ENCODE results near the gene PLCD1. TPM values are rescaled to one million over a fixed set of nuclear protein-coding genes. Genes with fewer than 3 reads are reported as not detected.
A peak's percentile ranks its signal among the peaks of the same experiment; 100 is the strongest.
"Not testable (repeated sequence)": the region's sequence is repeated elsewhere in the genome, so short reads cannot be mapped to it uniquely, and the experiment has no call there.

PLCD1 gene
- total RNA-seq, 1 experiment from 2014 or later, result 7.9 TPM

DNA sequence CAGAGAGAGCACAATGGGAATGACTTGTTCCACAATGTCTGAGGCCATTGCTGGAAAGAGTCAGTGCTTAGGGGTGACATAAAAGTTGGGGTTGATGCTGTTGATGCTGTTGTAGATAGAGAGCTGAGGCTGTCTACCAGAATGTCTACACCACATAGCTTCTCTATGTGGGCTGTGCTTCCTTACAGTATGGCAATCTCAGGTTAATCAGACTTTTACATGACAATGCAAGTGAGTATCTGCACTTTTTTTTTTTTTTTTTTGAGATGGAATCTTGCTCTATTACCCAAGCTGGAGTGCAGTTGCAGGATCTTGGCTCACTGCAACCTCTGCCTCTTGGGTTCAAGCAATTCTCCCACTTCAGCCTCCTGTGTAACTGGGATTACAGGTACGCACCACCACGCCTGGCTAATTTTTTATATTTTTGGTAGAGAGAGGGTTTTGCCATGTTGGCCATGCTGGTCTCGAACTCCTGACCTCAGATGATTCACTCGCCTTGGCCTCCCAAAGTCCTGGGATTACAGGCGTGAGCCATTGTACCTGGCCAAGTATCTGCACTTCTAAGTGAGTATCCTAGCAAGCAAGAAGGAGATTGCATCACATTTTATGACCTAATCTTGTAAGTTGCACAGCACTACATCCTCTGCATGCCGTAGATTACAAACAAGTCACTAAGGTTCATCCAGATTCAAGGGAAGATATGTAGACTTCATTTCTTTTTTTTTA, 38.2 kb upstream of the PLCD1 start:
- DNase-seq, result no peak
- peaks cover 3% of the 10 kb centered on the region; the same call in 1 of the 2 replicates for H3K9me3 ChIP-seq
- Mint-ChIP-seq H3K36me3 (ENCODE audit: insufficient read depth, unreplicated experiment) (no peaks in the 10 kb centered on the region), H3K4me1 (ENCODE audit: low read depth, unreplicated experiment) (no peaks in the 10 kb centered on the region), H3K4me3 (ENCODE audit: unreplicated experiment) (no peak overlapping the region), H3K27me3 (ENCODE audit: insufficient read depth, unreplicated experiment) (no peaks in the 10 kb centered on the region), H3K27ac (ENCODE audit: unreplicated experiment) (no peak overlapping the region), H3K9me3 (ENCODE audit: unreplicated experiment) (peaks cover 15% of the 10 kb centered on the region)
- no peaks in the 10 kb centered on the region for H3K36me3 ChIP-seq (ENCODE audit: control insufficient read depth, insufficient read depth, low read length)
- POLR2A ChIA-PET, result no interaction called here
- intact Hi-C loops (cut with micrococcal nuclease; ENCODE audit: unreplicated experiment), result no loop called here
- no peaks in the 10 kb centered on the region for H3K27me3 ChIP-seq (replicated peaks; ENCODE audit: control insufficient read depth, insufficient read depth, low read length)
- TSS peak; percentile 74 for BruUV-seq (replicated peaks)
- CTCF ChIA-PET, result no interaction called here
- no peaks in the 10 kb centered on the region for H3K4me1 ChIP-seq
- H3K4me3 ChIP-seq (ENCODE audit: low read depth, low read length), result no peak overlapping the region
- TF ChIP-seq, protein P1, sequence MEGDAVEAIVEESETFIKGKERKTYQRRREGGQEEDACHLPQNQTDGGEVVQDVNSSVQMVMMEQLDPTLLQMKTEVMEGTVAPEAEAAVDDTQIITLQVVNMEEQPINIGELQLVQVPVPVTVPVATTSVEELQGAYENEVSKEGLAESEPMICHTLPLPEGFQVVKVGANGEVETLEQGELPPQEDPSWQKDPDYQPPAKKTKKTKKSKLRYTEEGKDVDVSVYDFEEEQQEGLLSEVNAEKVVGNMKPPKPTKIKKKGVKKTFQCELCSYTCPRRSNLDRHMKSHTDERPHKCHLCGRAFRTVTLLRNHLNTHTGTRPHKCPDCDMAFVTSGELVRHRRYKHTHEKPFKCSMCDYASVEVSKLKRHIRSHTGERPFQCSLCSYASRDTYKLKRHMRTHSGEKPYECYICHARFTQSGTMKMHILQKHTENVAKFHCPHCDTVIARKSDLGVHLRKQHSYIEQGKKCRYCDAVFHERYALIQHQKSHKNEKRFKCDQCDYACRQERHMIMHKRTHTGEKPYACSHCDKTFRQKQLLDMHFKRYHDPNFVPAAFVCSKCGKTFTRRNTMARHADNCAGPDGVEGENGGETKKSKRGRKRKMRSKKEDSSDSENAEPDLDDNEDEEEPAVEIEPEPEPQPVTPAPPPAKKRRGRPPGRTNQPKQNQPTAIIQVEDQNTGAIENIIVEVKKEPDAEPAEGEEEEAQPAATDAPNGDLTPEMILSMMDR (IDR thresholded peaks at IDR 0.05; ENCODE audit: insufficient read depth in 1 of 2, low read depth in 1 of 2, low read length in 1 of 2, severe bottlenecking in 1 of 2, unreplicated experiment in 1 of 2), result no peak

DNA sequence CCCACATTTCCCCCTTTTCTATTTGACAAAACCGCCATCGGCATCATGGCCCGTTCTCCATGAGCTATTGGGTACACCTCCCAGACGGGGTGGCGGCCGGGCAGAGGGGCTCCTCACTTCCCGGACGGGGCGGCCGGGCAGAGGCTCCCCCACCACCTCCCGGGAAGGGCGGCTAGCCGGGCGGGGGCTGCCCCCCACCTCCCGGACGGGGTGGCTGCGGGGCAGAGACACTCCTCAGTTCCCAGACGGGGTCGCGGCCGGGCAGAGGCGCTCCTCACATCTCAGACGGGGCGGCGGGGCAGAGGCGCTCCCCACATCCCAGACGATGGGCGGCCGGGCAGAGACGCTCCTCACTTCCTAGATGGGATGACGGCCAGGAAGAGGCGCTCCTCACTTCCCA, 35.0 kb upstream of the PLCD1 start:
- intact Hi-C loops (cut with micrococcal nuclease; ENCODE audit: unreplicated experiment); H3K36me3 Mint-ChIP-seq (ENCODE audit: insufficient read depth, unreplicated experiment); CTCF ChIA-PET; POLR2A ChIA-PET; H3K9me3 ChIP-seq; H3K4me1 Mint-ChIP-seq (ENCODE audit: low read depth, unreplicated experiment); H3K4me3 ChIP-seq (ENCODE audit: low read depth, low read length); BruUV-seq (replicated peaks); DNase-seq; H3K4me1 ChIP-seq; H3K27me3 ChIP-seq (replicated peaks; ENCODE audit: control insufficient read depth, insufficient read depth, low read length); H3K27ac Mint-ChIP-seq (ENCODE audit: unreplicated experiment); H3K4me3 Mint-ChIP-seq (ENCODE audit: unreplicated experiment); H3K27me3 Mint-ChIP-seq (ENCODE audit: insufficient read depth, unreplicated experiment); H3K36me3 ChIP-seq (ENCODE audit: control insufficient read depth, insufficient read depth, low read length): not testable (repeated sequence)
- H3K9me3 Mint-ChIP-seq (ENCODE audit: unreplicated experiment), result peaks cover 15% of the 10 kb centered on the region

DNA sequence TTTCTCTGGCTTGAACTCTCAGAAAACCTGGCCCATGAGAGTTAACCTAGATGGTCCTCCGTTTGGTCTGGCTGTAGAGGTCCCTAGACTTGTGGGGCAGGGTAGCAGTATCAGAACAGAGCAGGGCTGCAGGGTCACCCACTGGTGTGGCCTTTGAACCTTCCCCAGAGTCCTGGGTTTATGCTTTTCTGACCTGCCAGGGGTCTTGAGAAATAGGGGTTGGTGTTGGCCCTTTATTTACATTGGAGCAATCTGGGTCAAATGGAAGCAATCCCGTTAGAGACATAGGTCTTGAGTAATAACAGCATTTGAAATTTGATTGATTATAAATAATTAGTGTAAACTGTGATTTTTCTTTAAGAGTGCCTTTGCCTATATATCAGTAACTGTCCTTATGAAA, 33.4 kb upstream of the PLCD1 start:
- H3K36me3 Mint-ChIP-seq (ENCODE audit: insufficient read depth, unreplicated experiment), result no peaks in the 10 kb centered on the region
- H3K27ac Mint-ChIP-seq (ENCODE audit: unreplicated experiment), result no peak overlapping the region
- H3K27me3 ChIP-seq (replicated peaks; ENCODE audit: control insufficient read depth, insufficient read depth, low read length), result no peaks in the 10 kb centered on the region
- no peaks in the 10 kb centered on the region for H3K4me1 Mint-ChIP-seq (ENCODE audit: low read depth, unreplicated experiment)
- no peak for DNase-seq
- H3K4me3 Mint-ChIP-seq (ENCODE audit: unreplicated experiment), result no peak overlapping the region
- H3K4me1 ChIP-seq, result no peaks in the 10 kb centered on the region
- H3K4me3 ChIP-seq (ENCODE audit: low read depth, low read length), result no peak overlapping the region
- peaks cover 15% of the 10 kb centered on the region for H3K9me3 Mint-ChIP-seq (ENCODE audit: unreplicated experiment)
- intact Hi-C loops (cut with micrococcal nuclease; ENCODE audit: unreplicated experiment), result no loop called here
- no TSS peak for BruUV-seq (replicated peaks)
- H3K27me3 Mint-ChIP-seq (ENCODE audit: insufficient read depth, unreplicated experiment), result no peaks in the 10 kb centered on the region
- ChIA-PET POLR2A (no interaction called here), CTCF (no interaction called here)
- no peaks in the 10 kb centered on the region for H3K36me3 ChIP-seq (ENCODE audit: control insufficient read depth, insufficient read depth, low read length)
- peaks cover 3% of the 10 kb centered on the region; the same call in 1 of the 2 replicates for H3K9me3 ChIP-seq
- TF ChIP-seq, protein P1 (IDR thresholded peaks at IDR 0.05; ENCODE audit: insufficient read depth in 1 of 2, low read depth in 1 of 2, low read length in 1 of 2, severe bottlenecking in 1 of 2, unreplicated experiment in 1 of 2), result no peak
